Effector memory CD4-positive, alpha-beta T cell (primary cell): Measurements from ENCODE around the gene USP21.

Experiments
- DNase-seq, 3 donors: peaks; one replicate each; pipeline ENCODE4 v3.0.0-alpha.2; 2020
- H3K27ac ChIP-seq: 2 replicates; pipeline ENCODE4 v1.7.0; 2013; ENCODE audit warnings: mild to moderate bottlenecking, low read length, moderate library complexity; ENCODE audit not compliant: insufficient read depth, poor library complexity, severe bottlenecking
- H3K27me3 ChIP-seq: replicated peaks from 2 replicates; pipeline ENCODE4 v1.7.0; 2013; ENCODE audit warnings: mild to moderate bottlenecking, low read length; ENCODE audit not compliant: insufficient read depth, control insufficient read depth, poor library complexity, severe bottlenecking
- H3K36me3 ChIP-seq: 2 replicates; pipeline ENCODE4 v1.7.0; 2013; ENCODE audit warnings: mild to moderate bottlenecking, low read length, moderate library complexity; ENCODE audit not compliant: control insufficient read depth, insufficient read depth
- H3K4me1 ChIP-seq: 2 replicates; pipeline ENCODE4 v1.7.0; 2013; ENCODE audit warnings: low read length, mild to moderate bottlenecking; ENCODE audit not compliant: control insufficient read depth, insufficient read depth, poor library complexity, severe bottlenecking
- H3K4me3 ChIP-seq: 2 replicates; pipeline ENCODE4 v1.7.0; 2013; ENCODE audit warnings: low read length, low read depth, mild to moderate bottlenecking; ENCODE audit not compliant: insufficient read depth, poor library complexity, severe bottlenecking
- H3K9me3 ChIP-seq: 2 replicates; pipeline ENCODE4 v1.7.0; 2013; ENCODE audit warnings: mild to moderate bottlenecking, low read length, moderate library complexity; ENCODE audit not compliant: control insufficient read depth

Gene USP21

DNA sequence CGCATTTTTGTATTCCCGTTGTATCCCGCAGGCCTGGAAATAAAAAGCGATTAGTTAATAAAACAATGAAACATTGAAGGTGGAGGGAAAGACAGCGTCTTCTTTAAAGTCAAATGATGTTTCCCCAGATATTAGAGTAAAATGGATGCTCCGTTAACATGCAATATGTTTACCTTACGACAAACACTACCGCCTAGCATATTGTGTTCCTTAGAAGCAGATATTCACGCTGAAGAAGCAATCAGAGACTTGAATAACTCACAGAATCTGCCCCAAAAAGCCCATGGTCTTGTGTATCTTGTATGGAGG is 18.6 kb downstream of the USP21 start:
- H3K4me3 ChIP-seq: peak overlapping the region; percentile 97
- H3K4me1 ChIP-seq: peaks cover 40% of the 10 kb centered on the region
- H3K36me3 ChIP-seq: peaks cover 24% of the 10 kb centered on the region

GRCh38 chr1:161179698-161180097 is 20.4 kb downstream of the USP21 start:
- Histone ChIP-seq H3K4me1 (peaks cover 58% of the 10 kb centered on the region), H3K36me3 (peaks cover 7% of the 10 kb centered on the region), H3K27ac (no peak overlapping the region), H3K4me3 (no peak overlapping the region), H3K9me3 (no peaks in the 10 kb centered on the region), H3K27me3 (no peaks in the 10 kb centered on the region)
- no peak for DNase-seq

More for the DNA sequence above, 18.6 kb downstream of the USP21 start:
- H3K27ac ChIP-seq: peak overlapping the region; percentile 94
- H3K9me3 ChIP-seq: no peaks in the 10 kb centered on the region
- DNase-seq: no peak
- no peaks in the 10 kb centered on the region for H3K27me3 ChIP-seq

DNA sequence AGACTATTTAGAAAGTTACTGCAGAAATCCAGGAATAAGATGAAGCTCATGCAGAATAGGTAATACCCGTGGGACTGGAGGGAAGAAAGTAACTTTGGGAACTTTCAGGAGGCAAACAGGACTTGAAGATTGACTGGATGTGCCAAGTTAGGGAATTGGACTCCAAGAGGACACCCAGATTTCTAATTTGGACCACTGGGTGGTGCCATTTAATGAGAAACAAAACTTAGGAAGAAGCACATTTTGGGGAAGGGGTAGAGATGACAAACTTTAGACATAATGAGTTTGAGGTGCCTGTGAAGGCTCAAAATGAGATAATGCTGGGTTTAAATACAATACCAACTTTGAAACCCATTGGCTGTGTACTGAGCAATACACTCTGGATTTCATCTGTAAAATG is 21.3 kb downstream of the USP21 start:
- no peak for DNase-seq
- Histone ChIP-seq H3K4me3 (no peak overlapping the region), H3K27me3 (no peaks in the 10 kb centered on the region), H3K9me3 (no peaks in the 10 kb centered on the region), H3K4me1 (peaks cover 61% of the 10 kb centered on the region), H3K27ac (no peak overlapping the region), H3K36me3 (peaks cover 2% of the 10 kb centered on the region)

GRCh38 chr1:161182214-161182613 is 22.9 kb downstream of the USP21 start:
- DNase-seq: peak in 1 of 3 donors; percentile 37
- Histone ChIP-seq H3K4me1 (peaks cover 66% of the 10 kb centered on the region), H3K9me3 (no peaks in the 10 kb centered on the region), H3K36me3 (no peaks in the 10 kb centered on the region), H3K27ac (peak overlapping the region; percentile 70), H3K27me3 (no peaks in the 10 kb centered on the region), H3K4me3 (no peak overlapping the region)

GRCh38 chr1:161185282-161185682 is 26.0 kb downstream of the USP21 start:
- Histone ChIP-seq H3K36me3 (no peaks in the 10 kb centered on the region), H3K9me3 (no peaks in the 10 kb centered on the region), H3K4me1 (peaks cover 79% of the 10 kb centered on the region), H3K27ac (peak overlapping the region; percentile 50), H3K27me3 (no peaks in the 10 kb centered on the region), H3K4me3 (no peak overlapping the region)
- DNase-seq: peak; percentile 64 to 70 (median 70)

- no peaks in the 10 kb centered on the region for H3K9me3 ChIP-seq
- no peak for DNase-seq
- peaks cover 77% of the 10 kb centered on the region for H3K4me1 ChIP-seq
- H3K36me3 ChIP-seq: no peaks in the 10 kb centered on the region
- no peak overlapping the region for H3K4me3 ChIP-seq
- H3K27me3 ChIP-seq: no peaks in the 10 kb centered on the region
- H3K27ac ChIP-seq: peak overlapping the region; percentile 50
These were observed 26.5 kb downstream of the USP21 start for GRCh38 chr1:161185732-161186311.

- no peaks in the 10 kb centered on the region for H3K9me3 ChIP-seq
- H3K27ac ChIP-seq: peak overlapping the region; percentile 50
- peaks cover 63% of the 10 kb centered on the region for H3K4me1 ChIP-seq
- no peak overlapping the region for H3K4me3 ChIP-seq
- no peaks in the 10 kb centered on the region for H3K36me3 ChIP-seq
- no peak for DNase-seq
- no peaks in the 10 kb centered on the region for H3K27me3 ChIP-seq
These were observed 28.0 kb downstream of the USP21 start for GRCh38 chr1:161187311-161187710.

DNA sequence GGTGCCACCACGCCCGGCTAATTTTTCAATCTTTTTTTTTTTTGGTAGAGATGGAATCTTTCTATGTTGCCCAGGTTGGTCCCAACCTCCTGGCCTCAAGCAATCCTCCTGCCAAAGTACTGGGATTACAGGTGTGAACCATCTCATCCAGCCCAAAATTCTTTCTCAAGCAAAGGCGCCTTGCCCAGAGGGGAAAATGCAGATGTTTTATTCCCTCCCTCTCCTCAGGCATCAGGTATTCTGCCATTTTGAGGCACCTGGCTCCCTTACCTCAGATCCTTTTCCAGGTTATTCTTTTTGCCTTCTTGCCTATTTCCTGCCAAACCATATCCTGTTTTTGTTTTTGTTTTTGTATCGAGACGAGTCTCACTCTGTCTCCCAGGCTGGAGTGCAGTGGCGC is 29.1 kb downstream of the USP21 start:
- peaks cover 56% of the 10 kb centered on the region for H3K4me1 ChIP-seq
- no peaks in the 10 kb centered on the region for H3K9me3 ChIP-seq
- no peaks in the 10 kb centered on the region for H3K36me3 ChIP-seq
- no peak overlapping the region for H3K4me3 ChIP-seq
- no peaks in the 10 kb centered on the region for H3K27me3 ChIP-seq
- peak overlapping the region; percentile 36 for H3K27ac ChIP-seq
- DNase-seq: no peak

DNA sequence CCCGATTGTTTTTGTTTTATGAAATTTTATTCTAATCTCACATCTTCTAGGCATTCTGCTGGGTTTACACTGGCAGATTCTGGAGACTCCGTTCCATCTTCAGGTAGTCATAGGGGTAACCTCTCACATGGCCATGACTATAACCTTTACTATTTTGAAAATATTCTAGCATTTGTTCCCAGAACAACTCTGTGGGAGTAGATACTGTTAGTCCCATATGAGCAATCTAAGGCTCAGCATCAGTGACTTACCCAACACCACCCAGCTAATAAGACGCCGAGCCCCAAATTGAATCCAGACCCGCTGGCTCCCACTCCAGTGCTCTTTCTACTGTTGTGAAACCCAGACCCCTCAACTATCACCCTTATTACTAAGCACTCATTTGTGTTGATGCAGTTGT is 29.7 kb downstream of the USP21 start:
- Histone ChIP-seq H3K4me3 (no peak overlapping the region), H3K27ac (no peak overlapping the region), H3K4me1 (peaks cover 50% of the 10 kb centered on the region), H3K27me3 (no peaks in the 10 kb centered on the region), H3K36me3 (no peaks in the 10 kb centered on the region), H3K9me3 (no peaks in the 10 kb centered on the region)
- DNase-seq: no peak

GRCh38 chr1:161190962-161191521 is 31.7 kb downstream of the USP21 start:
- Histone ChIP-seq H3K27ac (no peak overlapping the region), H3K9me3 (no peaks in the 10 kb centered on the region), H3K27me3 (no peaks in the 10 kb centered on the region), H3K4me3 (no peak overlapping the region), H3K36me3 (no peaks in the 10 kb centered on the region), H3K4me1 (peaks cover 33% of the 10 kb centered on the region)
- DNase-seq: no peak
